Stimulated activated CD4-positive, alpha-beta T cell treated with anti-CD3 and anti-CD28 coated beads, Interleukin-12 subunit alpha, Interleukin-12 subunit beta, amount 100 ng/mL, for 24 hours (primary cell): ENCODE measurements around the gene E2F3.

Experiments used
- DNase-seq, 2 experiments: peaks; one replicate each; pipeline ENCODE4 v3.0.0-alpha.2; 2020; ENCODE audit warnings: low read depth in 2 of 2

Gene E2F3

DNA sequence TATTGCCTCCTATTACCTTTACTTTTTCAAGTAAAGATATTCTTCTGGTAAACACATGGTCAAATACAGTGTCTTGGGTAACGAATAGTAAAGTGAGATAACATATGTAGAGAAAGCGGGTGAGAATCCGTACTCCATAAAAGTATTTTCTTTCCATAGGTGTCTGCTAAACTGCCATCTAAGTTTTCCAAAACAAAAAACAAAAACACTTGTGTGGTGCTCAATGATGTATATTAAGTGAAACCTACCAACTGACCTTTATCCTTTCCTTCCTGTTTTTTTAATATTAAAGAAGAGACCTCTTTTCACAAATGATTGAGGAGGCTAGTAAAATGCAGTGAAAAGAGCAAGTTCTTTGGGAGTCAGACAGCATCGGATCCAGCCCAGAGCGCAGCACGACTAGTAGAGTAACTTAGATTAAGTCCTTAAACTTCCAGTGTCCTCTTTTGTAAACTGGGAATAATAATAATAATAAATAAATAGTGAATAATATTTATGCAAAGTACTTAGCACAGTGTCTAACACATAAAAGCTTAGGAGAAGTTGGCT, 132.1 kb downstream of the E2F3 start:
- DNase-seq, result no peak

DNA sequence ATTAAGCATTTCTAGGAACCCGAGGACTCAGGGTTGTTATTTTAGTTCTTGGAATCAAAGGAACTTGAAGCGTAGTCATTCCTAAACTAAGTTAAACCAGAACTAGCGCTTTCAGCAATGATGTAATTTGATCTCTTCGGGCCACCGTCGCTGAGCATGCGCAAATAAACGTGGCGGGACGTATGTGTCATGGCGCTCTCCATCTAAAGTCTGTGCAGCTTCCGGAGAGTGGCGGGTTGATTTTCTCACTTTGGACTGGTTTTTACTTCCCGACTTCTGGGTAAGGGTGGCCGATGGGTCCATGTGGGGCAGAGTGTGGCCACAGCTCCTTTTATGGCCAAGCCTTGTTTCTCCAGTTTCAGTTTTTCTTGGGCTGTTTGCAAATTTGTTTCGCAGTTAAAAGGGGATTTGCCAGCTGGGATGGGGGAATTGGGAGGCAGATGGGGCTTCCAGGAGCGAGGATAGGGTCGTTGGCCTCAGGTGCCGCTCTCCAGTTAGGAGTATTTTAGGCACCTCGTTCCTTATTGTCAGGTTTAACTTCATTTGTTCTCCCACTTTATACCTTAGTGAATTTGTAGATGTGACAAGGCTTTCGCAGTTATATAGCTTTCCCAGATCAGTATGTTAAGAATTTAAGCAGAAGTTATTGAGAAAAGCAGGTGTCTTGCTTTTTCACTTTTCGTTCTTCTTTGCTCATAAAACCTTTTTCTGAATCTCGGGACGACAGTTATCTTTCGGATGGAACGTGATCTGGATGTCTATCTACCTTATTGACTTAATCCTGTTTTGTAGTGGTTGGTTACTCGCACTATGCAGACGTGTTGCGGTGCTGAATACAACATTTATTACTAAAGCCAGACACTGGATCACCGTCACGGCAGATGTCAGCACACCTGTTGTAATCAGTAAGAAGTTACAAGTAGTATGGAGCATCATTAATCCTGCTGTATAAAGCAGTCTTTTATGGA, 132.9 kb downstream of the E2F3 start, which contains the start of gene CDKAL1:
Gene CDKAL1, plus strand, starts transcription at position 163 of the 968 bp plus-strand sequence. CDS start 11,894 bp downstream, outside the sequence.
- peak; percentile 78 to 85 for DNase-seq

DNA sequence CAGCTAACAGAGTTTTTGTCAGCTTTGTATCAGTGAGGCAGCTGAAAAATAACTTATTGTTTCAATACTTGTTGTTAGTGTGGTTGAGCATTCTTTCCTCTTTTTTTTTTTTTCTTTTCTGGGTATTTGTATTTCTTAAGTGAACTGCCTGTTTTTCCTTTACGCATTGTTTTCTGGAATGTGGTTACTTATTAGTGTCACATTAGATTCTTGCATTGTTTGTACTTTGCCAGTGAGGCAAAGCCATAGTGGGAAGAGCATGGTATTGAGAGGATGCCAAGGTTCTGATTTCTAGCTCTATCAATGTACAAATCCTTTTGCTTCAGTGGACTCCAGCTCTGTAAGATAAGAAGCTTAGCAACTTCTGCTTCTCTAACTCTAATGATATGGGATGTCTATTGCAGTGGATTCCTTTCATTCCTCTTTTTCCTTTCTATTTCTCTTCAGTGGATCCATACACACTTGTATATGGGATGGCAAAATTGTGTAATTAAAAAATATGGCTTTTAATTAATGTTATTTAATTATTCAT, 136.5 kb downstream of the E2F3 start:
- no peak for DNase-seq

DNA sequence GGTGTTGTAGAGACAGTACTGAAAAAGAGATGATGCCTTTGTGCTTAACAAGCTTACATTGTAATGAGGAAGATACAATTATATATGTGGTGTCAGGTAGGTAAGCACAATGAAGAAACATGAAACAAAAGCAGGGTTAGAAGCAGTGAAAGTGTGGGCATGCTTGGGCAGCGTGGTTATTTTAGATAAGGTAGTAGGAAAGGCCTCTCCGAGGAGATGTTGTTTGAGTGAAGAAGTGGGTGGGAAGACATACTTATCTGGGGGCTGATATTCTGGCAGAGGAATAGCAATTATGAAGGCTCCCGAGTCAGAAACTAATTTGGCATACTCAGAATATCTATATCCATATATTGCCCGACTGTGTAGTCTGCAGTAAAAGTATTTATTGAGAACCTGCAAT, 137.2 kb downstream of the E2F3 start:
- DNase-seq, result no peak

DNA sequence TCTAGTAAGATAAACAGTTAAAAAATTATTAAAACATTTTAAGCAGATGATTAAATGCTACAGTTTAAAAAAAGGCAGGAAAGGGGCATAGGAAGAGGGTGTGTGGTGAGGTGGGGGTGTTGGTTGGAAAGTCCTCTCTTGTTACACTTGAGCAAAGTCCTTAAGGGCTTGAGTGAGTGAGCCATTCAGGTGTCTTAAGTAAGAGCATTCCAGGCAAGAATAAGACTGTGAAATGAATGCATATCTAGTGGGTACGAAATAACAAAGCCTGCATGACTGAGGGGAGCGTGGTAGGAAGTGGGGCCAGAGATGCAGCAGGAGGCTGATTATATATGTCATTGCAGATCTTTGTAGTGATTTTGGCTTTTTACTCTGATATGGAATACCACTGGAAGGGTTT, 137.7 kb downstream of the E2F3 start:
- no peak for DNase-seq

GRCh38 chr6:20540683-20541082, 139.0 kb downstream of the E2F3 start:
- no peak for DNase-seq

- no peak for DNase-seq
These were observed 139.7 kb downstream of the E2F3 start for GRCh38 chr6:20541382-20541781.

GRCh38 chr6:20542927-20543602, 141.4 kb downstream of the E2F3 start:
- no peak for DNase-seq
